Stomach smooth muscle (tissue), 2 donors: ENCODE measurements around the gene TTYH2.

Experiments used
- H3K27ac ChIP-seq: one replicate; pipeline ENCODE4 v1.7.0; 2013; ENCODE audit warnings: mild to moderate bottlenecking, low read length, inconsistent platforms
- H3K27me3 ChIP-seq, 2 donors: one replicate each; pipeline ENCODE4 v1.7.0; 2013; ENCODE audit warnings: low read length in 2 of 2; ENCODE audit not compliant: insufficient read depth in 2 of 2, control insufficient read depth in 1 of 2
- H3K36me3 ChIP-seq, 2 donors: one replicate each; pipeline ENCODE4 v1.7.0; 2013; ENCODE audit warnings: low read length in 2 of 2; ENCODE audit not compliant: control insufficient read depth in 2 of 2, insufficient read depth in 2 of 2
- H3K4me1 ChIP-seq: one replicate; pipeline ENCODE4 v1.7.0; 2013; ENCODE audit warnings: low read length; ENCODE audit not compliant: control insufficient read depth, insufficient read depth
- H3K4me3 ChIP-seq, 2 donors: one replicate each; pipeline ENCODE4 v1.7.0; 2013; ENCODE audit warnings: low read length in 2 of 2
- H3K9ac ChIP-seq, 2 donors: one replicate each; pipeline ENCODE4 v1.7.0; 2013; ENCODE audit warnings: low read length in 2 of 2, mild to moderate bottlenecking in 1 of 2
- H3K9me3 ChIP-seq, 2 donors: one replicate each; pipeline ENCODE4 v1.7.0; 2013; ENCODE audit warnings: low read length in 2 of 2; ENCODE audit not compliant: control insufficient read depth in 2 of 2
- donor health status: healthy.
- donor health status: Pancreatic carcinoma.

The TTYH2 gene

DNA sequence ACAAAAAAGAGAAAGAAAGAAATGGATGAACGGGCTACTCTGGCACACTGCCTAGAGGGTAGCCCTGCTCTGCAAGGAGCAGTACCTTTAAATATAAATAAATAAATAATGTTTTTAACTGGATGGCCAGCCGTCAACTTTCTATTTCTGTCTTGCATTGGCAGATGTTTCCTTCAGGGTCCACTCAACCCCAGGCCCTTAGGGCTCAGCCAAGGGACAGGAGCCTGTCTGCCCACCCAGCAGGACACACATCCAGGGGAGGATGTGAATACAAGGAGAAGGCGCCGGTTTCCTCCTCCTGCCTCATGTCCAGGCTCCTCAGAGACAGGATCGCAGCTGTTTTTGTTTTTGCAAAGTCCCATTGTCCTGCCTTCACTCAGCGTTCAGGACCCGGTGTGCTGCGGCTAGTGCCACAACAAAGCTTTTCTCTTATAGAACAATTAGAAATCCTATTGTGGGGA lies 22.6 kb downstream of the TTYH2 start:
- Histone ChIP-seq H3K9me3 (no peaks in the 10 kb centered on the region), H3K9ac (no peak overlapping the region), H3K36me3 (peaks cover 2 to 3% of the 10 kb centered on the region in 2 donors), H3K4me1 (peaks cover 7% of the 10 kb centered on the region), H3K27me3 (no peaks in the 10 kb centered on the region), H3K4me3 (no peak overlapping the region), H3K27ac (no peak overlapping the region)

DNA sequence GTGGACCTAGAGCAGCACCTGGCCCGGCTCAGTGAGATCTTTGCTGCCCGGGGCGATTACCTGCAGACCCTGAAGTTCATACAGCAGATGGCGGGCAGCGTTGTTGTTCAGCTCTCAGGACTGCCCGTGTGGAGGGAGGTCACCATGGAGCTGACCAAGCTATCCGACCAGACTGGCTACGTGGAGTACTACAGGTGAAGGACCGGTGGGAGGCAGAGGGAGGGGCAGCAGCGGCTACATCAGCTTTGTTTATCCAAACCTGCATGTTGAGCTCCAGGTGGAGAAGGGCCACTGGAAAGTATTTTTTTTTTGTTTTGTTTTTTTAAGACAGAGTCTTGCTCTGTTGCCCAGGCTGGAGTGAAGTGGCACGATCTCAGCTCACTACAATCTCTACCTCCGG lies 23.9 kb downstream of the TTYH2 start:
- no peaks in the 10 kb centered on the region for H3K27me3 ChIP-seq
- H3K27ac ChIP-seq: no peak overlapping the region
- peaks cover 0 to 3% of the 10 kb centered on the region in 2 donors for H3K36me3 ChIP-seq
- peaks cover 12% of the 10 kb centered on the region for H3K4me1 ChIP-seq
- no peak overlapping the region for H3K4me3 ChIP-seq
- no peaks in the 10 kb centered on the region for H3K9me3 ChIP-seq
- no peak overlapping the region for H3K9ac ChIP-seq

DNA sequence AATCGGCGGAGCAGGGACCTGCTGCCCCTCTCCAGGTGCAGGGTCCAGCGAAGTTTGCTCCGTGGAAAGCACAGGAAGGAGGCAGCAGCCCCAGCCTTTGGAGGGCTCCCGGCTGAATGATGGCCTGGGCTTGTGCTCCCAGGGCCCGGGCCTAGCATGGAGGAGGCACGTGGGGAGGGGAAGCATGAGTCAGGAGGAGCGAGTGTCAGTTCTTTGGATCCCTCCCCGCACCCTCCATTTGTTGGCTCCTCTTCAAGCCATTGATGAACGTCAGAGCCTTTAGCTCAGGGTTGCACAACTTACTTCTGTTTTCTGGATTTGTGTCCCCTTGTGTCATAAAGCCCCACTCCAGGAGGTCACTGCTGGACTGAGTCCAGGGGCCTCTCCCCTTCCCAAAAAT lies 25.8 kb downstream of the TTYH2 start:
- H3K9ac ChIP-seq: no peak overlapping the region
- H3K4me3 ChIP-seq: no peak overlapping the region
- H3K27ac ChIP-seq: no peak overlapping the region
- H3K9me3 ChIP-seq: no peaks in the 10 kb centered on the region
- H3K4me1 ChIP-seq: peaks cover 12% of the 10 kb centered on the region
- peaks cover 0 to 3% of the 10 kb centered on the region in 2 donors for H3K36me3 ChIP-seq
- no peaks in the 10 kb centered on the region for H3K27me3 ChIP-seq

DNA sequence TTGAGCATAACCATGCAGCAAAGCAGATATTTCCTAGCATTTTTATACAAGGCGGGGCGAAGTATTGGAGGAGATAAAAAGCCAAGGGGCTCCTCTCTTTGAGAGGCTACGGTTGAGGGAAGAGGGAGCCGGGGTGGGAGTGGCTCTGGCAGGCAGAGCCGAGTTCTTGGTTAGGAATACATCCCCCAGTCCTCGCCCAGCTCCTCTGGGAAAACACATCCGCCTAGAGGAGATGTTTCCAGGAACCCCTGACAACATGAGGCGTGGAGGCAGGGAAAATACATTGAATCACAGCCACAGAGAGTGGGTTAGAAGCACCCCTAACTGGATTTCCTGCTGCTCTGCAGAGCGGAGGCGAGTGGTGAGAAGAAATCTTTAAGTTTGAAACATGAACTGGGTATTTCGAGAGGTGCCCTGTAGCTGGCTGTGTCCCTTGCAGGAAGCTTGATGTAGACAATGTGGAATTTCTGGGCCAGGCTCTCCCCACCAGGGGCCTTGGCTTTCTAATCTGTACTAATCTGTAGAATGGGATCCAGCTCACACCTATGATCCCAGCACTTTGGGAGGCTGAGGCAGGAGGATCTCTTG lies 27.3 kb downstream of the TTYH2 start:
- no peak overlapping the region for H3K9ac ChIP-seq

DNA sequence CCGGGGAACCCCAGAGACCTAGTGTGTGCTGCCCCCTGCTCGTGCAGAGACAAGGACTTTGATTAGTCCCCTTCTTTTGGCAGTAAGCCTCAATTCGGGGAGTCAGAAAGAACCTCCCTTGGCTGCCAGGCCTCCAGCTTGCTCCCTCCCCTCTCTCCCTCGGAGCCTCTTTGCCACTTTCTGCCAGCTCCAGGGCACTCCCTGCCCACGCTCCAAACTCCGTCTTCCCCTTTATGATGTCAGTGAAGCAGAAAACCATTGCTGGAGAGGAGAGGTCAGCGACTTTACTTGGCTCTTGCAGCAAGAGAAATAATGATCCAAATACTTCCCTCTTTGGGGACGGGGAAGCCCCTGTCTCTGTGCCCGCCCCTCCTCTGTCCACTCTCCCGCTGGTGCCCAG lies 28.1 kb downstream of the TTYH2 start:
- peaks cover 15% of the 10 kb centered on the region for H3K4me1 ChIP-seq
- no peaks in the 10 kb centered on the region for H3K9me3 ChIP-seq
- no peak overlapping the region for H3K9ac ChIP-seq
- H3K27me3 ChIP-seq: no peaks in the 10 kb centered on the region
- H3K27ac ChIP-seq: no peak overlapping the region
- no peak overlapping the region for H3K4me3 ChIP-seq
- peaks cover 0 to 3% of the 10 kb centered on the region in 2 donors for H3K36me3 ChIP-seq

More for the DNA sequence above, 27.3 kb downstream of the TTYH2 start:
- H3K36me3 ChIP-seq: peaks cover 0 to 3% of the 10 kb centered on the region in 2 donors
- no peak overlapping the region for H3K4me3 ChIP-seq
- no peak overlapping the region for H3K27ac ChIP-seq
- no peaks in the 10 kb centered on the region for H3K27me3 ChIP-seq
- no peaks in the 10 kb centered on the region for H3K9me3 ChIP-seq
- peaks cover 15% of the 10 kb centered on the region for H3K4me1 ChIP-seq

DNA sequence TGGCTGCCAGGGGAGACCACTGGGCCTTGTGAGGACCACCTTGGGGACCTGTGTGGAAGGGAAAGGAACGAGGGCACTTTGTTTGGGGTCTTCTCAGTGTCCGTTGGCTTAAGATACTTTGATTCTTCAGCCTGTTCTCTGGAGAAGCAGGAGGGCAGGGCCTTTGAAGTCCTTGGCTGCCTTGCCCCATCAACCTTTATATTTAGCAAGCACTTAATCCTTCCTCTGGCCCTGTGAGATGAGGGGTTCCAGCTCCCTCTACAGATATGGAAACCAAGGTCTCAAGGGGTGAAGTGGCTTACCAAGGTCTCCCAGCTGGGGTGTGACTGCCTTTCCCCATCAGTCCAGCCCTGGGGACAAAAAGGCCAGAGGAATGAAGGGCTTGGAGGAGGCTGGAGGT lies 28.5 kb downstream of the TTYH2 start:
- Histone ChIP-seq H3K36me3 (peaks cover 0 to 3% of the 10 kb centered on the region in 2 donors), H3K27ac (no peak overlapping the region), H3K4me3 (no peak overlapping the region), H3K27me3 (no peaks in the 10 kb centered on the region), H3K4me1 (peaks cover 15% of the 10 kb centered on the region), H3K9ac (no peak overlapping the region), H3K9me3 (no peaks in the 10 kb centered on the region)

DNA sequence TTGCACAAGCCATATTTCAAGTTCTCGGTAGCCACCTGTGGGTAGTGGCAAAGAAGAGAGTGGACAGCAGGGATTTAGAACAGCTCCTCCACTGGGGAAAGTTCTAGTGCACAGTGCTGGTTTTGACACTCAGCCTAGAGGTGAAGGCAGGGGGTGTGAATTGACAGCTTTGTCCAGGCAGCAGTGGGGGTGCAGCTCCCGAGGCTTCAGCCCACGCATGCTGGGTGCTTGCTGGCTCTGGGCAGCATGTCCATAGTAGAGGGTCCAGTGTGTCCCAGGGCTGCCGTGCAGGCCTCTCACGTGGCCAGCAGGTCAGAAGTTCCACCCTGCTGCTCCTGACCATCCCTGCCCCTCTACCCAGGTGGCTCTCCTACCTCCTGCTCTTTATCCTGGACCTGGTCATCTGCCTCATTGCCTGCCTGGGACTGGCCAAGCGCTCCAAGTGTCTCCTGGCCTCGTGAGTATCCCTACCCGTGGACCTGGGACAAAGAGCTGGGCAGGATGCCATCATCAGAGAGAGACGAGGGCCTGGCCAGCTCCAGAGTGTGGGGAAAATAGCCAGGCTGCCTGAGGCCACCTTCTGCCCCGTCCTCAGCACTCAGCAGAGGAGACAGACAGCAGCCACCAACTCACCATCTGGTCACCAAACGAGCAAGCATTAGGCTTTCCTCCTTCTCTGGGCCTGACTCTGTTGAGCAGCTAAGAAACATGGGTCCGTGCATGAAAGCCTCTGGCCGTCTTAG lies 29.8 kb downstream of the TTYH2 start:
- no peaks in the 10 kb centered on the region for H3K27me3 ChIP-seq
- no peaks in the 10 kb centered on the region for H3K36me3 ChIP-seq
- no peak overlapping the region for H3K27ac ChIP-seq
- H3K4me1 ChIP-seq: peaks cover 15% of the 10 kb centered on the region
- no peak overlapping the region for H3K4me3 ChIP-seq
- no peak overlapping the region for H3K9ac ChIP-seq
- no peaks in the 10 kb centered on the region for H3K9me3 ChIP-seq

DNA sequence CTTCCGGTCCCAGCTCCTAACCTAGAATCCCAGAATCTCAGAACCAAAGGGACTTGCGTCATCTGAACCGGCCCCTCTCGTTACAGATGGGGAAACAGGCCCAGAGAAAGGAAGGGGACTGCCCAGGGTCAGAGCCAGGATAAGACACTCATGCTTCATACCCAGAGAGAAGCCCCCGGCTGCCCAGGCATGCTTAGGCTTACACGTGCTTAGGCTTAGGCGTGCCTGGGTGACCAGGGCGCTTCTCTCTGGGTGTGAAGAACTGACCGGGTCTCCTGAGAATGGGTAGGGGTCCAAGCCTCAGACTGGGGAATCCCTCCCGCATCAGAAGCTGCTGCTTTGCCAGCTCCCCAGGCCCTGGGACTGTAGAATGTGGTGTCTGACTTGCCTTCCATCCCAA lies 30.8 kb downstream of the TTYH2 start:
- H3K4me1 ChIP-seq: peaks cover 15% of the 10 kb centered on the region
- H3K27ac ChIP-seq: no peak overlapping the region
- no peaks in the 10 kb centered on the region for H3K27me3 ChIP-seq
- H3K9ac ChIP-seq: no peak overlapping the region
- no peaks in the 10 kb centered on the region for H3K36me3 ChIP-seq
- H3K4me3 ChIP-seq: no peak overlapping the region
- no peaks in the 10 kb centered on the region for H3K9me3 ChIP-seq

DNA sequence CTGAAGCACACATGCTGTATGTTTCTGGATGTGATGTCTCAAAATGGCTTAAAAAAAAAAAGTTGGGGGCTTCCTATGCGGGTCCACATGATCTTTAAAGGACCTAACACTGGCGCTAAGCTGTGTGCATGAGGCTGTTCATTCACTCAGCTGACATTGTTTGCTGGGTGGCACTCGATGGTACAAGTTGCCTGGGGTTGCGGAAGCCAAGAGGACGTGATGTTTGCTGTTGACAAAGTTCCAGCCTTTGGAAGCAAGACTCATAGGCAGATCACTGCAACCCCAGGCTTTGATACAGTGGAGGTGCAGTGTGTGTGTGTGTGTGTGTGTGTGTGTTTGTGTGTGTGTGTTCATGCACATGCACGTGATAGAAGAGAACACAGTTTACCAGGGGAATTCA lies 31.2 kb downstream of the TTYH2 start:
- Histone ChIP-seq H3K9me3 (no peaks in the 10 kb centered on the region), H3K36me3 (no peaks in the 10 kb centered on the region), H3K4me3 (no peak overlapping the region), H3K4me1 (peaks cover 13% of the 10 kb centered on the region), H3K9ac (no peak overlapping the region), H3K27ac (no peak overlapping the region), H3K27me3 (no peaks in the 10 kb centered on the region)

DNA sequence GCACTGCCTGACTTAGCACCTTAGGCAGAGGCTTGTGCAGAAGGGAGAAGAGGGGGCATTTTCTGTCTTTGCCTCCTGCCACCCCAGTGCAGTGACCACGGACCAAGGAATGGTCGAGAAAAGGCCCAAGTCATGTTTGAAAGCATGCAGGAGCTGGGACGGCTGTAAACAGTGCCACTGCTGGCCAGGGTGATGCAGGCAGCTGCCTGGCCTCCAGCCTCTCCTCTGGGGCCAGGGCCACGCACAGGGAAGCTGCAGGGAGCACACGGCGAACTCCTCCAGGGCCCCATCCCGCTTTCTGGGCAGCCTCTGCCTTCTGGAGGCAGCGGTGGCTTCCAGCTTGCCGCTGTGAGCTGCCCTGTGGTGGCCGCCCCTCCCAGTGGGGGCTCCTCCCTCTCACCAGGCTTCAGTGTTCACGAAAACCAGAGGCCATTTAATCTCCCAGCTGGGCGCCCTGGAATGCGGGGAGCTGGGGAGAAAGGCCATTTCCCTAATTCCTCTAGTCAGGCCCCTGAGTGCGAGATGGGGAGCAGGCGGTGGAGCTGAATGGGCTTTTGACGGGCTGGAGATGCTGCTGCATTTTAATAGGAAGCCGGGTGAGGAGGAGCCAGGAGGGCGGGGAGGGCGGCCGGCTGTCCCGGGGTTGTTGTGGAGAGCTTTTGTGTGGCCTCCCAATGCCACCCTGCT lies 31.9 kb downstream of the TTYH2 start:
- no peak overlapping the region for H3K4me3 ChIP-seq
- H3K9ac ChIP-seq: no peak overlapping the region
- H3K27ac ChIP-seq: no peak overlapping the region
- no peaks in the 10 kb centered on the region for H3K27me3 ChIP-seq
- H3K9me3 ChIP-seq: no peaks in the 10 kb centered on the region
- no peaks in the 10 kb centered on the region for H3K36me3 ChIP-seq
- peaks cover 14% of the 10 kb centered on the region for H3K4me1 ChIP-seq

DNA sequence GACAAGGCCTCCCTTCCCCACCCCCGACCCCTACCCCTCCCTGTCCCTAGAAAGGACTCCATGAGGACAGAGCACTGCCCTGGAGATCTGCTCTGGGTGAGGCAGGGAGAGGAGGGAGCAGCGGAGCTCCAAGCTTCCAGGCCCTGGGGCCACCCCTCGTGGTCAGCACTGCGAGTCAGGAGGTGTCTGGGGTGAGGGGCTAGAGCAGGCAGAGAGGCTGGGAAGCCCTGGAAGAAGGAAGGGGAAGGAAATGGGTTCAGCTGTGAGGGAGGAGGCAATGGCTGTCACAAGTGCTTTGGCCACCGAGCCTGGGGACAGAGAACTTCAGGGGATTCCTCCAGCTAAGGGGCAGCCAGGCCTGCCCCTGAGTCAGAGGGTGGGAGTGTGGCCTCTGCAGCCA lies 32.5 kb downstream of the TTYH2 start:
- Histone ChIP-seq H3K9ac (no peak overlapping the region), H3K27ac (no peak overlapping the region), H3K27me3 (no peaks in the 10 kb centered on the region), H3K9me3 (no peaks in the 10 kb centered on the region), H3K4me1 (peaks cover 12% of the 10 kb centered on the region), H3K36me3 (no peaks in the 10 kb centered on the region), H3K4me3 (no peak overlapping the region)
